Cardiac fibroblast (primary cell): Measurements from ENCODE around the gene EMILIN3.
A peak's percentile ranks its signal among the peaks of the same experiment; 100 is the strongest.

Experiments
- DNase-seq, 2 donors: peaks; one replicate each; pipeline versions ENCODE4 v3.0.0 to v3.0.0-alpha.2; 2010; ENCODE audit warnings: low read depth in 2 of 2
- H3K4me3 ChIP-seq, 2 donors: replicated peaks in 1 of 2; 1 replicate in 1 of 2; 2 replicates in 1 of 2; pipeline ENCODE4 v1.5.1; 2011; ENCODE audit warnings: low read depth in 2 of 2, low read length in 2 of 2, mild to moderate bottlenecking in 2 of 2, moderate library complexity in 1 of 2
- CTCF ChIP-seq: IDR thresholded peaks from one replicate; pipeline ENCODE4 v1.5.1; 2011; ENCODE audit warnings: low read depth, mild to moderate bottlenecking, low read length, inconsistent platforms

EMILIN3 gene

GRCh38 chr20:41342474-41343464, 23.8 kb downstream of the EMILIN3 start:
- DNase-seq: no peak
- no peak overlapping the region for H3K4me3 ChIP-seq
- TF ChIP-seq CTCF: no peak

- DNase-seq: peak; percentile 92 to 95
- no peak for TF ChIP-seq CTCF
- H3K4me3 ChIP-seq: peak within 1 kb of the TSS; percentile 52 to 63
Observed at GRCh38 chr20:41340327-41341055, 26.1 kb downstream of the EMILIN3 start, which contains the start of gene LPIN3. Gene LPIN3, plus strand, starts transcription at chr20:41340821. Its CDS starts 4,983 bp downstream, at chr20:41345804.

DNA sequence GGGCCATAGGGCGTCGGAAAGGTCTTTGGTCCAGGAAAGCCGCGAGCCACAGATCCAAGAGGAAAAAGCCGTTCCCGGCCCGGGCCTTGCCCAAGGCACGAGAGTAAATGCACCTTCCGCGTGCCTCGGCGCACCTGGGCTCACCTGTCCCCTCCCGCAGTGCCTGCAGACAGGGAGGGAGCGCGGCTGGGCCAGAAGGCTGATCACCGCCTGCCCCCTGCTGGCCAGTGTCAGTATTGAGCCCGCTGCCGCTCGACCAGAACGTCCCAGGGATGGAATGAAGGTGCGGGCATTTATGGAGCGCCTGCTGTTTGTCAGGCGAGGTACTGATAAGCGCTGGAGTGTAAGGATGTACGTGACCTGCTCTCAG, 26.7 kb downstream of the EMILIN3 start:
- DNase-seq: peak; percentile 68 to 76
- TF ChIP-seq CTCF: peak; percentile 92
- H3K4me3 ChIP-seq: peak overlapping the region; percentile 52 to 63

DNA sequence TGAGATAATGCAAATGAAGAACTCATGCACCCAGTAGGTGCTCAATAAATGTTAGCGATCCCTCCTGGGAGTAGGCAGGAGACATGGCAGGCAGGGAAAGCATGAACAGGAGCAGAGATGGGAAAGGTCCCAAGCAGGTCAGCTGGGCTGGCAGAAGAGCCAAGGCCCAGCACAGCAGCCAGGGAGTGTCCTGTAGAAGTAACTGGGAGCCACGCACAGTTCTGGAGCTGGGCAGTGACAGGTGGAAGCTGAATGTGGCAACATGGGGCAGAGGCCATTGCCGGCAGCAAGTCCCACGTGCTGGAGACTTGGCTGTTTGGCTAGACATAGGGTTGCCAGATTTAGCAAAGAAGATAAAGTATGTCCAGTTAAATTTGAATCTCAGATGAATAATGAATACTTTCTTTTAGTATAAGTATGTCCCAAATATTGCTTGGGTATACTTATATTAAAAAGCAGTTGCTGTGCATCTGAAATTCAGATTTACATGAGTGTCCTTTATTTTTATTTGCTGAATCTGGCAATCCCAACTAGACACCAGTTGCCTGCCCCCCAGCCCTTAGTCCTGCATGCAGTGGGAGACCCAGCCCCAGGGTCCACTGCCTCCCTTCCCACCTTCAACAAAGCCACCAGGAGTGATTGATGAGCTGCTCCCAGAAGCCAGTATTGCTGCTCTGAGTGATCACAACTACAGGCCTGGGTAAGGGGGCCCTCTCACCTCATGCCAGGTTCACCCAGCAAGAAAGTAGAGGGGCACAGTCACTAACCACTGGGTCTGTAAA, 29.7 kb downstream of the EMILIN3 start:
- no peak for DNase-seq
- no peak overlapping the region for H3K4me3 ChIP-seq
- TF ChIP-seq CTCF: no peak

DNA sequence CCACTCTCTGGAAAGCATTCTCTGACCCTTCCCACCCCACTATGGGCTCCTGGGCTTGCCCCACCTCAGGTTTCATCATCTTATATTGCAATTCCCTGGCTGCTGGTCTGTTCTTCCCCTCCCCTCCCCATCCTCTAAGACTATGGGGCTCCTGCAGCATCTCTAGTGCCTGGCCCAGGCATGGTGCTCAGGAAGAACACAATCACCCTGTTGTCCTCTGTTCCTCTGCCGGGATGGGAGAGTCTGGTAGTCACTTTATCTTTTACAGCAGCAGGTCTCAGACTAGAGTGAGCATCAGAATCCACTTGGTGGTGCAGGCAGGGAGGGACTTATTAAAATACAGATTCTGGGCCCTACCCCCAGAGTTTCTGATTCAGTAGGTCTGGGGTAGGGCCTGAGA, 31.0 kb downstream of the EMILIN3 start:
- DNase-seq: no peak
- no peak for TF ChIP-seq CTCF
- no peak overlapping the region for H3K4me3 ChIP-seq

- no peak for TF ChIP-seq CTCF
- DNase-seq: no peak
- no peak overlapping the region for H3K4me3 ChIP-seq
Observed at GRCh38 chr20:41334443-41335421, 31.9 kb downstream of the EMILIN3 start.
